ENCODE data around the gene PPP1R37. TPM values are rescaled to one million over a fixed set of nuclear protein-coding genes. Genes with fewer than 3 reads are reported as not detected.
A peak's percentile ranks its signal among the peaks of the same experiment; 100 is the strongest.

The PPP1R37 gene
- total and polyA plus RNA-seq, 2 of the 8 experiments (the other 6 are each of a cell fraction or from before 2014, with no cell fraction given), result 14.6 to 25.7 TPM

GRCh38 chr19:45160870-45161737 lies 68.1 kb downstream of the PPP1R37 start, which contains the start of gene NKPD1:
Gene NKPD1, minus strand, starts transcription at chr19:45160982. Its CDS starts 832 bp downstream, at chr19:45160150.
- Histone ChIP-seq H3K27me3 (replicated peaks in 1 of 4; ENCODE audit: control insufficient read depth in 3 of 4, extremely low read depth in 1 of 4, insufficient read depth in 3 of 4, low read length in 3 of 4) (peaks cover 0 to 11% (median 4%) of the 10 kb centered on the region in 4 experiments; a peak in 3 of 7 replicates), H3K4me2 (ENCODE audit: insufficient read depth in 1 of 2, low read depth in 2 of 2, low read length in 2 of 2) (0 out of 4 replicates have a peak within 1 kb of the TSS, but pooled peaks of 1 of the 2 experiments have one; percentile 36), H2BK12ac (ENCODE audit: low read depth, low read length) (0 out of 2 replicates have a peak within 1 kb of the TSS, but pooled peaks have one; percentile 17), H4K5ac (ENCODE audit: insufficient read length, low read depth, low read length) (no peak within 1 kb of the TSS), H4K91ac (replicated peaks; ENCODE audit: insufficient read length, low read length) (no peak within 1 kb of the TSS), H2BK5ac (ENCODE audit: low read depth, low read length) (no peak within 1 kb of the TSS), H3K14ac (ENCODE audit: insufficient read length) (no peak within 1 kb of the TSS), H2BK120ac (replicated peaks; ENCODE audit: low read depth, low read length) (no peak within 1 kb of the TSS), H3K9me3 (ENCODE audit: insufficient read depth in 2 of 2, low read depth in 1 of 2, low read length in 1 of 2) (no peaks in the 10 kb centered on the region), H2AK5ac (ENCODE audit: low read depth, low read length) (no peak within 1 kb of the TSS), H3K4ac (replicated peaks; ENCODE audit: insufficient read length, low read depth, low read length) (no peak within 1 kb of the TSS), H3K56ac (replicated peaks; ENCODE audit: insufficient read length, low read depth, low read length) (no peak within 1 kb of the TSS), H3K79me1 (ENCODE audit: low read depth, low read length) (no peaks in the 10 kb centered on the region), H3K23me2 (ENCODE audit: low read depth, low read length) (no peaks in the 10 kb centered on the region), H2BK15ac (ENCODE audit: low read length) (no peak within 1 kb of the TSS), H3K23ac (ENCODE audit: insufficient read length) (no peak within 1 kb of the TSS), H2BK20ac (ENCODE audit: low read length) (no peak within 1 kb of the TSS), H3K4me1 (replicated peaks in 1 of 4; ENCODE audit: control insufficient read depth in 3 of 4, insufficient read depth in 4 of 4, low read length in 3 of 4) (peaks cover 0 to 14% (median 7%) of the 10 kb centered on the region in 4 experiments; a peak in 5 of 7 replicates), H4K8ac (ENCODE audit: extremely low read depth, insufficient read depth, low read length) (peak within 1 kb of the TSS; percentile 60; the same call in 1 of the 2 replicates), H2AFZ (ENCODE audit: low read length) (no peak within 1 kb of the TSS), H3K27ac (ENCODE audit: low read depth, low read length) (no peak within 1 kb of the TSS), H3K4me3 (ENCODE audit: extremely low read depth in 1 of 4, insufficient read depth in 2 of 4, low read depth in 3 of 4, low read length in 4 of 4) (no peak within 1 kb of the TSS), H3K18ac (ENCODE audit: extremely low read depth, low read length) (no peak within 1 kb of the TSS), H3K36me3 (ENCODE audit: control insufficient read depth in 2 of 4, insufficient read depth in 4 of 4, low read length in 3 of 4) (no peaks in the 10 kb centered on the region), H4K20me1 (replicated peaks in 1 of 2; ENCODE audit: control insufficient read depth in 1 of 2, insufficient read depth in 2 of 2, low read length in 2 of 2) (peaks cover 0 to 3% of the 10 kb centered on the region in 2 experiments), H3K9ac (replicated peaks in 1 of 4; ENCODE audit: extremely low read depth in 1 of 4, low read depth in 3 of 4, low read length in 3 of 4) (no peak within 1 kb of the TSS), H3K79me2 (ENCODE audit: control insufficient read depth in 1 of 2, insufficient read depth in 2 of 2, low read length in 2 of 2) (no peaks in the 10 kb centered on the region)
- ChIA-PET CTCF (ENCODE audit: partially characterized antibody) (interaction anchor here (0.7 to 4.0 kb wide), 9 partner anchors 9 to 278 kb away, joined by 3 to 32 read pairs (median 3); partner anchors contain the start of genes BLOC1S3 and TRAPPC6A), POLR2A (ENCODE audit: partially characterized antibody) (interaction anchor here (1.0 to 3.1 kb wide), 5 partner anchors 8 to 17 kb away, joined by 3 to 20 read pairs (median 7); partner anchors contain the start of genes BLOC1S3 and TRAPPC6A)
- TF ChIP-seq RNF2 (IDR thresholded peaks at IDR 0.05; ENCODE audit: borderline replicate concordance, low read depth, low read length, missing control alignments, poor library complexity, severe bottlenecking) (no peak), POLR2A (IDR thresholded peaks at IDR 0.05; ENCODE audit: control extremely low read depth in 1 of 2, low read depth in 2 of 2, low read length in 2 of 2) (no peak), SIX5 (IDR thresholded peaks at IDR 0.05; ENCODE audit: low read depth, low read length) (no peak), BCL11A (IDR thresholded peaks at IDR 0.05; ENCODE audit: low read depth in 2 of 2, low read length in 2 of 2) (no peak)
- WGBS, 2 experiments (ENCODE audit: extremely low coverage in 1 of 2, insufficient coverage in 1 of 2, insufficient read length in 1 of 2, insufficient replicate concordance in 2 of 2, low coverage in 1 of 2, low lambda C conversion rate in 2 of 2, missing lambda C conversion rate in 1 of 2), result 72% methylated on average over 29 of the region's 29 CpGs; no CpG with 5 or more reads in 1 of the 2 experiments
- FAIRE-seq (no peak), DNase-seq (ENCODE audit: low read depth in 1 of 2, low spot score in 2 of 2) (no peak)
